HL-60 (cell line): Measurements from ENCODE around the gene MRPS34.

Source experiments
- DNase-seq, 2 experiments: peaks; one replicate each; pipeline ENCODE4 v3.0.0-alpha.2; 2010 to 2020; ENCODE audit warnings: low read depth in 1 of 2, low spot score in 1 of 2
- H3K27ac ChIP-seq: fragments of 250-450 bp; sonication (Bioruptor Pico); replicated peaks from 2 replicates; pipeline ENCODE4 v1.5.1; 2020; ENCODE audit warnings: mild to moderate bottlenecking, moderate library complexity
- H3K27me3 ChIP-seq: fragments of 250-450 bp; sonication (Bioruptor Pico); 2 replicates; pipeline ENCODE4 v1.5.1; 2021; ENCODE audit warnings: mild to moderate bottlenecking, moderate library complexity; ENCODE audit not compliant: insufficient read depth, poor library complexity, severe bottlenecking
- H3K4me3 ChIP-seq: replicated peaks from 2 replicates; pipeline ENCODE4 v1.5.1; 2011; ENCODE audit warnings: mild to moderate bottlenecking, control low read depth, low read length; ENCODE audit not compliant: insufficient read depth
- CTCF ChIP-seq: IDR thresholded peaks from one replicate; pipeline ENCODE4 v1.5.1; 2011; ENCODE audit warnings: low read length, control low read depth, inconsistent platforms; ENCODE audit not compliant: insufficient read depth
- GABPA ChIP-seq: IDR thresholded peaks from 2 replicates; pipeline ENCODE4 v1.6.1; 2012; ENCODE audit warnings: low read depth
- POLR2AphosphoS5 ChIP-seq: IDR thresholded peaks from 2 replicates; pipeline ENCODE4 v1.6.1; 2012; ENCODE audit warnings: low read depth
- REST ChIP-seq: IDR thresholded peaks from 2 replicates; pipeline ENCODE4 v1.6.1; 2012; ENCODE audit warnings: low read depth; ENCODE audit not compliant: insufficient replicate concordance
- SPI1 ChIP-seq: IDR thresholded peaks from 2 replicates; pipeline ENCODE4 v1.6.1; 2012; ENCODE audit warnings: low read depth, mild to moderate bottlenecking, borderline replicate concordance

The MRPS34 gene

GRCh38 chr16:1818204-1818872 lies 45.4 kb upstream of the MRPS34 start:
- no peak overlapping the region for H3K27ac ChIP-seq
- no peaks in the 10 kb centered on the region for H3K27me3 ChIP-seq
- TF ChIP-seq REST (no peak), CTCF (no peak), POLR2AphosphoS5 (no peak), SPI1 (no peak)
- no peak overlapping the region for H3K4me3 ChIP-seq
- DNase-seq, result no peak

DNA sequence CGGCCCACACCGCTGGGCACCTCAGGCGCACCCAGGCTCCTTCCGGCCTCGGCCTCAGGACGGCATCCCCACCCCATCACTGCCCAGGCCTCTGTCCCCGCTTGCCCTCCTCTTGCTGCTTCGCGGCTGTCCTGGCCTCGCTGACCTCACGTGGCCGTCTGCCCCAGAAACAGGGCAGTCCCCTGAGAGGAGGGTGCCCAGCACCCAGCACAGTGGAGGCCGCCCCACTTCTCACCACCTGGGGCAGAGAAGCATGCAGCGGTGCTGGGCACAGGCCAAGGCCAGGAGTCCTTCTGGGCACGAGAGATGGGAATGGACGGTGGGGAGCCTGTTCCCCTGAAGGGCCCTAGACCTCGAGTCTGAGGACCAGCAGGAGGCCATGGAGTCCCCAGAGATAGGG lies 44.8 kb upstream of the MRPS34 start:
- no peak overlapping the region for H3K27ac ChIP-seq
- H3K27me3 ChIP-seq, result no peaks in the 10 kb centered on the region
- no peak overlapping the region for H3K4me3 ChIP-seq
- no peak for DNase-seq
- TF ChIP-seq CTCF (no peak), REST (no peak), GABPA (no peak)

GRCh38 chr16:1817276-1817589 lies 44.3 kb upstream of the MRPS34 start:
- H3K27me3 ChIP-seq, result no peaks in the 10 kb centered on the region
- TF ChIP-seq POLR2AphosphoS5 (no peak), GABPA (no peak), CTCF (no peak), REST (no peak), SPI1 (no peak)
- no peak overlapping the region for H3K4me3 ChIP-seq
- no peak for DNase-seq
- H3K27ac ChIP-seq, result no peak overlapping the region
